ENCODE data around the gene HPSE2.

- TF ChIP-seq CTCF (IDR thresholded peaks at IDR 0.05; ENCODE audit: insufficient read depth, low read length, poor library complexity, severe bottlenecking): no peak
- no peak for TF ChIP-seq EZH2phosphoT487 (conservative IDR thresholded peaks at IDR 0.05; ENCODE audit: low read length)
Observed at GRCh38 chr10:98886686-98887085, 349.0 kb downstream of the HPSE2 start.
